ENCODE measurements around the gene PWWP2B. TPM values are rescaled to one million over a fixed set of nuclear protein-coding genes. Genes with fewer than 3 reads are reported as not detected.
A peak's percentile ranks its signal among the peaks of the same experiment; 100 is the strongest.

The PWWP2B gene
- total RNA-seq, 2 donors from 2014 or later = 11.8 to 12.7 TPM

DNA sequence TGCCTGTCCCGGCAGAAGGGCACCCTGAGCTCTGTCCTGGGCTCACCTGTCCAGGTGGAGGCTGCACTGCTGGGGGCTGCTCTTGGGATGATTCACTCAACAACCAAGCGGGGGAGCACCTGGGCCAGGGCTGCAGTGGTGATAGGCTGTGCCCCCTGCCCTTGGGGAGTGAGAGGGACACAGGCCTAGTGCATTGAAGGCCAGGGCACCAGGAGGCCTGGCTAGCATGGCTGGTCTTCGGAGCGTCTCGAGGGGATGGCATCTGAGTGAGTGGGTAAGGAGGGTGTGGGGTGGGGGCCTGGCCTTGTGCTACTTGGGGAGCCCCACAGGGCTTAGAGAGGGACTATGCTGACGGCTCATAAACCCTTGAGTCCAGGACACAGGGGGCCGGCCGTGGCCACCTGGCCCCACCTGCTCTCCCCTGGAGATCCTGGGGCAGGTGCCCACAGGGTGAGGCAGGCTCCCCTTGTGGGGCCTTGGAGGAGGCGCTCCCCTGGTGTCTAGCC lies 3.1 kb downstream of the PWWP2B start:
- DNase-seq (peak; percentile 15), ATAC-seq (no peak)
- intact Hi-C loops (cut with DNase I) = no loop called here

DNA sequence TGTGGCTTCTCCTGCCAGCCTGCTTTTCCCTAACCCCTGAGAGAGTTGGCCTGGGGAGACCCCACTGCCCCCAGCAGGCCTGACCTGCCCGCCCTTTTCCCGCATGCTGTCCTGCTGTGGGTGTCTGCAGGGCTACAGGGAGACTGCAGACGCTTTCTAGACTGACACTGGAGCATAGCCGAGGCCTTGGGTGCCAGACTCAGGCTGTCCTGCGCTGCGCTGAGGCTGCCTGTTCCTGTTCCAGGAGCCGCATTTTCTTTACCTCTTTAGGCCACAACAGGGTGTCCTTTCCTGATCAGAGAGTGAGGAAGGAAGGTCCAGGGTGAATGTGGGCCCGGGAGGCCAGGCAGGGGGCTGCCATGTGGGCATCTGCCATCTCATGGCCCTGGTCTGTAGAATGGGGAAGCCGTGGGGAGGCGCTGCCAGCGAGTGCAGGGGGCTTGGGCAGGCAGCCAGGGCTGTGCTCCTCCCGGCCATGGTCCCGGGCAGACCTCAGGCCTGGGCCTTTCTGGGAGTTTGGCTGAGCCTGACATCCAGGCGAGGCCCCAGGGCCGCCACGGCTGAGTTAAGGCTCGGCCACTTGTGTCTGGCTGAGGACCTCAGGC lies 3.6 kb downstream of the PWWP2B start:
- ATAC-seq = no peak
- intact Hi-C loops (cut with DNase I) = no loop called here
- DNase-seq = peak; percentile 23

DNA sequence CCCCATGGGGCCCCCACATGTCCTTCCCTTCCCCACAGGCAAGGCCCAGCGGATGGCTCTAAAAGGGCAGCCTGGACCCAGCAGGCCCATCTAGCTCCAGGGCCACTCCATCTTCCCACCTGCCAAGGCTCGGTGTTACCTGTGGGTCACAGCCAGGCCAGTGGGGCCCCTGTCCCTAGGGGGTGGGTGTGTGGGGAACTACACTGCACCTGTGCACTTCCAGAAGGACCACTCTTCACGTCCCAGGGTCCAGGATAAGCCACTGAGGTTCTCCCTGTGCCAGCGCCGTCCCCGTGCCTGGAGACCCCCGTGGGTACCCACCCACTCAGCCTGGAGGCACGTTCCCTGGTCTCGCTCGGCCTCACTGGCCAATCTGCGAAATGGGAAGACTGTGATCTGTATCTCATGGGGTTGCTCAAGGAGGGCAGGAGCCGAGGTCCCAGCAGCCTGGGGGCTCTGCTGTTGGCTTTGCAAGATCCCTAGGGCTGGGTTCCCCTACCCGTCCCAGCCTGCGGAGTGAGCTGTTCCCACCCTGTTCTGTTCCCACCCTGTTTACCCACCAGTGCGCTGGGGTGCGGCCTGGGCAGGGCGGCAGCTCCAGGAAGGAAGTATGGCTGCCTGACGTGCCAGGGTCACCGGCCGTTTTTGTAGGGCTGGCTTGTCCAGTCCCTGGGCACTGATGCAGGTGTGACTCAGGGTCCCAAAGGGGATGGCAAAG lies 4.6 kb downstream of the PWWP2B start:
- intact Hi-C loops (cut with DNase I) = no loop called here
- DNase-seq (peak; percentile 62), ATAC-seq (peak in 1 of 2 donors; percentile 10)

DNA sequence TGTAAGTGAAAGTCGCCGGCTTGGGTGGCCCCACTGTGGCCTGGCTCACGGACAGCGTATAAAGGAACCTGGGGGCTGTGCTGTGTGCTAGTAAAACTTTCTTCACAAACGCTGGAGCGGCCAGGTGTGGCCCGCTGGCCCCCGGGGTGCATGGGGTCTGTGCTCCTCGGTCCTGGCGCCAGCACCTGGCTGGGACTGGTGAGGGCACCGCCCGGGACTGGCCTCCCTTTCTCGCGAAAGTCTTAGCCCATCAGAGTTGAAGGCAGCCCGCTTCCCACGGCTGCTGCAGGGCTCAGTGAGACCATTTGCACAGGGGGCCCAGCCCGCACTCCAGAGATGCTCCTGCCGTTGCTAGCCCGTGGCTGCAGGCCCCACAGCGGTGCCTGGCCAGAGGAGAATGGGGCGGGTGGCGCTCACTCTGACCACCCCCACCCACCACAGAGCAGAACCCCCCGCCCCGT lies 5.8 kb downstream of the PWWP2B start:
- peak; percentile 17 for DNase-seq
- ATAC-seq = no peak
- intact Hi-C loops (cut with DNase I) = no loop called here

DNA sequence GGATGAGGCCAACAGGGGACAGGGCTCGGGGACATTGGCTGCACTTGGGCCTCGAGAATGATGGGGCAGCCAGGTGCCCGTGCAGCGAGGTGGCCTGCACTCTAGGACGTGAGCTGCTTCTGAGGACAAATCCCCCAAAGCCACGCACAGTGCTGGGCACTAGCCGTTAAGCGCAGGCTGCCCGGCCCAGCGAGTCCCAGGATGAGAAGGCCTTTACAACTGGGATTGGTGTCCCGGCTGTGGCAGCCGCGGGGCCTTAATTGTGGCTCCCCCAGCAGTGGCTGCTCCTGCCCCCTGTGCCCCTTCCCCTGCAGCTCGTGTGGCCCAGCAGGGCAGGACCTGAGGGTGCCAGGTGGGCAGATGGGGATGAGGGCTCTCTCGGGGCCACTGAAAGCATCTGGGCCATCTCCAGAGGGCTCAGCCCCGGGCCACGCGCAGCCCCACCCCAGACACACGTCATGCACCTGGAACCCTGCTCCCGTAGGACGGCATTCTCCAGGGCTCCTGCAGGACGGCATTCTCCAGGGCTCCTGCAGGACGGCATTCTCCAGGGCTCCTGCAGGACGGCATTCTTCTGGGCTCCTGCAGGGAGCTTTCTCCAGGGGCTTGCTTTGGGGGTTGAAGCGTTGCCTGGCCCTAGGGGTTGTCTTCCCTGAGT lies 6.6 kb downstream of the PWWP2B start:
- DNase-seq = peak; percentile 13
- intact Hi-C loops (cut with DNase I) = no loop called here
- ATAC-seq = no peak

DNA sequence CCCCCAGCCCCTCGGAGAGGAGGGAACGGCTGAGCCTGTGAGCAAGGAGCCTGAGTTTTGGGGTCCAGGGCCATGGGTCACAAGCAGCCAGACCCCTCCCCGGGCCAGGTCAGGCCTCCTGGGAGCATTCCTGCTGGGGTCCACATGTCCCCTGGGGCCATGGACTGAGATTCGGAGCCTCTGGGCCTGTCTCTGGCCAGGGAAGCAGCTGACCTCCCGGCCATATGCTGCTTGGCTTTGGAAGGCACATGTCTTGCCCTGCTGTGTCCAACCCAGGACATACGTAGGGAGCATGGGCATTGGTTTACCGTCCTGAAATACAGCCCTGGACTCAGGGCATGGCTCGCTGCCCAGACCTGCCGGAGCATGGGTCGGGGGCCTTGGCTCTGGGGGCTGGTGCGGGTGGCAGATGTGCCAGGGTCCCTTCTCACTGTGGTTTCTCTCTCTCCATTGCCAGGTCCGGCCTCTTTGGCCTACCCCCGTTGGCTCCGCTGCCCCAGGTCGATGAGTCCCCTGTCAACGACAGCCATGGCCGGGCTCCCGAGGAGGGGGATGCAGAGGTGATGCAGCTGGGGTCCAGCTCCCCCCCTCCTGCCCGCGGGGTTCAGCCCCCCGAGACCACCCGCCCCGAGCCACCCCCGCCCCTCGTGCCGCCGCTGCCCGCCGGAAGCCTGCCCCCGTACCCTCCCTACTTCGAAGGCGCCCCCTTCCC lies 7.3 kb downstream of the PWWP2B start:
- peak; percentile 17 for DNase-seq
- intact Hi-C loops (cut with DNase I) = no loop called here

DNA sequence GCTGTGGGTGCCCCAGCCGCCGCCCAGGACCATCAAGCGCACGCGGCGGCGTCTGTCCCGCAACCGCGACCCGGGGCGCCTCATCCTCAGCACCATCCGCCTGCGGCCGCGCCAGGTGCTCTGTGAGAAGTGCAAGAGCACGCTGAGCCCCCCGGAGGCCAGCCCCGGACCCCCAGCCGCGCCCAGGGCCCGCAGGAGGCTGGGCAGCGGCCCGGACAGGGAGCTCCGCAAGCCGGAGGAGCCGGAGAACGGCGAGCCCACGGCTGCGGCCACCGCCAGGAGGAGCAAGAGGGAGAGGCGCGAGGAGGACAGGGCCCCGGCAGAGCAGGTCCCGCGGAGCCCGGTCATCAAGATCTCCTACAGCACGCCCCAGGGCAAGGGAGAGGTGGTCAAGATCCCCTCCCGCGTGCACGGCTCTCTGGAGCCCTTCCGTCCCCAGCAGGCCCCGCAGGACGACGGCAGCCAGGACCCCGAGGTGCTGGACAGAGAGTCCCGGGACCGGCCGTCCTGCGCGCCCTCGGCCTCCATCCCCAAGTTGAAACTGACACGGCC lies 8.0 kb downstream of the PWWP2B start:
- ATAC-seq = no peak
- intact Hi-C loops (cut with DNase I) = no loop called here
- no peak for DNase-seq

More for the DNA sequence above, 7.3 kb downstream of the PWWP2B start:
- no peak for ATAC-seq

DNA sequence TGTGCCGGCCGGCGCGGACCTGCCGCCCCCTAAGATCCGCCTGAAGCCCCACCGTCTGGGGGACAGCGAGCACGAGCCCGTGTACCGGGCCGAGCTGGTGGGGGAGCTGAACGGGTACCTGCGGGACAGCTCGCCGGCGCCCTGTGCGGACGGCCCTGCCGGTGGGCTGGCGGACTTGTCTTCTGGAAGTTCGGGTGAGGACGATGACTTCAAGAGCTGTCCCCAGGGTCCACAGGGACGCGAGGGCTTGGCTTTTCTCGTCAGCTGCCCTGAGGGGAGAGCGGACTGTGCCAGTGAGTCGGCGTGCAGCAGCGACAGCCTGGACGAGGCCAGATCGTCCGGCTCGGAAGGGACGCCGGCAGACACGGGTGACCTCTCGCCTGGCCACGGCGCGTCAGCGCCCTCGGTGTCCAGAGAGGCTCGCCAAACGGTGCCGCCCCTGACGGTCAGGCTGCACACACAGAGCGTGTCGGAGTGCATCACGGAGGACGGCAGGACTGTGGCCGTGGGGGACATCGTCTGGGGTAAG lies 8.5 kb downstream of the PWWP2B start:
- intact Hi-C loops (cut with DNase I) = no loop called here
- DNase-seq (no peak), ATAC-seq (no peak)

DNA sequence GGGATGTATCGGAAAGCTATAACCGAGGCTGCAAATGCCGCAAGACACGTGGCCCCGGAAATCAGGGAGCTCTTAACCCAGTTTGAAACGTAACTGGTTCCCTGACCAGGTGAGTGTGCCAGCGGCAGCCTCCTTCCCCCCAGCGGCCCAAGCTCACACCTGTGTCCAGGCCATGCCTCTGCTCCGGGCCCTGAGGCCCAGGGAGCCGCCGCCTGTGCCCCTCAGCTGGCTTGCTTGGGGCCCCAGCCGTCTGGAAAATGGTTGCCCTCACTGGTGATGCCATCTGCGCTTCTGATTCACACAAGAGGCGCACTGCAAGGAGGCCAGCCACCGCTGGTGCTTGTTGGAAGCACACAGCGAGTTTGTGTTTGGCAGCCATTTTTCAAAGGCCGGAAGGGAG lies 9.2 kb downstream of the PWWP2B start:
- DNase-seq (no peak), ATAC-seq (no peak)
- intact Hi-C loops (cut with DNase I) = no loop called here

DNA sequence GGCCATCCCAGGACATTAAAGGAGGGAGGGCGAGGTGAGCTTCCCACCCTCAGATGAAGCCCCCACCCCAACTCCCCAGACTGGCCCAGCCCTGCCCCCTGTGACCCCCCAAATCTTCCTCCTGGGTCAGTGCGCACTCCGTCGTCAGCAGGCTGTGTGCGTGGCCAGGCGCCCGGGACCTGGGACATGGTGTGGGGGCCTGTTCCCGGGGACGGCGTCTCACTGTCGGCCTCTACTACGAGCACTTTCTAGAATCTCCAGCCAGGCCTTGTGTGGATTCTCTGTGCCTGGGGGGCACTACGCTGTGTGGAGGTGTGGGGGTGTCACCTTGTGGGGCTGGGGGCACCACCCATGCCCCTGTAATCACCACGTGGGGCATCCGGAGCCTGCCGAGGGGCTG lies 9.8 kb downstream of the PWWP2B start:
- ATAC-seq = no peak
- intact Hi-C loops (cut with DNase I) = no loop called here
- DNase-seq = no peak

DNA sequence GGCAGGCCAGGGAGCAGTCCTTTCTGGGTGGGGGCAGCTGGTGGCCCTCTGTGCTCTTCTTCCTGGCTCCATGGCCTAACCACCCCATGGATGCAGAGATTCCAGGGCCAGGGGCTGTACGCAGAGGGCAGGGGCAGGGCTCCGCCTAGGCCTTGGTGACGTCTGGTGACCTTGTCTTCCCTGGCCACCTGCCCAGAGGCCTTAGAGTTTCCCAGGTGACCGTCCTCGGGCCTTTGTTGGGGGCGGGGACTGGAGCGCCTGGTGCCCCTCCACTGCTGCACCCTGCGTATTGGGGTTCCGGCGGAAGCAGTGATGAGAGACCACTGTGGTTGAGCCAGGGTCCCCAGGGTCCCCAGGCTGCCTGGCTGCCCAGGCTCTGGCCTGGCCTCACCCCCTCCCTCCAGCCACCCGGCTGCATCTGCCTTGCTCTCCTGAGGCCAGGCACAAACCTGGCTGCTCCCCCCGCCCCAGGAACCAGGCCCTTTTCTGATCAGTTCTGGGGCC lies 10.3 kb downstream of the PWWP2B start:
- peak; percentile 29 for DNase-seq
- intact Hi-C loops (cut with DNase I) = no loop called here
- peak in 1 of 2 donors; percentile 5 for ATAC-seq

DNA sequence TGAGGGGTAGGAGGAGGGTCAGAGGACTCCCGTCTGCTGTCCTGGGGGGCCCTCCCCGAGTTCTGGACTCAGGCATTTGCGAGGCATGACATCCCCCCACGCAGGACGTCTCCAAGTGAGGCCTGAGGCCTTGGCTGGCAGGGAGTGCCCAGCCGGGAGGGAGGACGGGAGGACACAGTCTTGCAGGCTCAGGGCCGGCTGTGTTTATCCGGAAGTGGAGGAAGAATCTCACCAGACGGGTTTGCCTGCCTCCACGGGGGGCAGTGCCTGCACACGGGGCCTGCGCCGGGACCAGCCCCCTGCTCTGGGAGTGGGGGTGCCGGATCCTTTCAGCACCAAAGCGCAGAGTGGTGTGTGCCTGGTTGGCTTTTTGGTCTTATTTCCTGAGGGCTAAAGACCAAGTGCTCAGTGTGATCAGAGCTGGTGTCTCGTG lies 10.9 kb downstream of the PWWP2B start:
- intact Hi-C loops (cut with DNase I) = no loop called here
- DNase-seq (peak; percentile 44), ATAC-seq (peak; percentile 48 to 76)

DNA sequence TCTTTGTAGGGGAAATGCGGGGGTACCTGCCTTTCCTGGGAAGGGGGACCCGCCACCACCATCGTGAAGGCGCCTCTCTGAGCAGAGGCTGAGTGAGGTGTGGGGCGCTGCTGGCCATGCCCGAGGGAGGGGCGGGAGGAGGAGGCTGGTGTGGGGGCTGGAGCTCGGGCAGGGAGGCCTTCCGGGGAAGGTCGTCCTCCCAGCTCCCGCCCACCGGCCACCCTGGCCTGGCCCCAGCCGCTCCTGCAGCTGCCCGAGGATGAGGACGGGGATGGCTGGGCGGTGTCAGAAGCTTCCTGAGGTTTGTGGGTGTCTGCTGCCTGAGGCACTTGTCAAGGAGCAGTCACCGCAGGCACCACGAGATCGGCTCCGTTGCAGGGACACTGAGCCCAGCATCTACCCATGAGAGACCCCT lies 11.4 kb downstream of the PWWP2B start:
- DNase-seq = peak; percentile 25
- intact Hi-C loops (cut with DNase I) = no loop called here
- peak; percentile 23 to 38 for ATAC-seq

DNA sequence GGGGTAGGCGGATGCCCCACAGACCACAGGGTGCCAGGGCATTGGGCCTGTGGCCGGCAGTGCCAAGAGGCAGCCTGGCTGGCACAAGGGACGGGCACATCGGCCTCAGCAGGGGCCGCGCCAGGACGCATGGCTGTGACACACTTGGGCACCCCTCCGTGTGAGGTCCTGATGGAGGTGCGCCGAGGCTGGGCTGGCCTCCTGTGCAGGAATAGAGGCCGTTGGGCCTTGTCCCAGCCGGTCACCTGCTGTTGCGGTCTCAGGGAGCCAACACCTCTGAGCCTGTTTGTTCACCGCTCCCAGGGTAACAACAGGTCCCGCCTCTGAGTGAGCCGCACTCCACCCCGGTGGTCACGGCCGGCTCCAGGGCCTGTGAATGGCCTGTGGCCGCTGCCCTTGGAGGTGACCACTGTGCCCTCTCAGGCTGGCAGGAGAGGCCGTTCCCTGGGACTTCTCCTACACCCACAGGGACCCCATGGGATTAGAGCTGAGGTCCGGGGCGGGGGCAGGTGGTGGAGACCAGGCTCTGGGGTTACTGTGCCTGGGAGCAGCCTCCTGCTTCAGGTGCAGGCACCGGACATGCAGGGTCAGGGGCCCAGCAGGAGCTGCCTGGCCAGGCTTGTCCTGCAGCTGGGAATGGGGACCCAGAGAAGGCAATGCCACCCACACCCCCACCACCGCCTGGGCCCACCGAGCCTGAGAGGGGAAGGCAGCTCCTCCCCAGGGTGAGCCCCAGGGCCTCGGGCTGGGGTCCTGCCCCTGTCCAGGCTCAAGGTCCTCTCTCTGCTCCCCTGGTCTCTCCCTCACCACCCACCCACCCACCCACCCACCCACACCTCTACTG lies 12.0 kb downstream of the PWWP2B start:
- intact Hi-C loops (cut with DNase I) = no loop called here
- no peak for ATAC-seq

DNA sequence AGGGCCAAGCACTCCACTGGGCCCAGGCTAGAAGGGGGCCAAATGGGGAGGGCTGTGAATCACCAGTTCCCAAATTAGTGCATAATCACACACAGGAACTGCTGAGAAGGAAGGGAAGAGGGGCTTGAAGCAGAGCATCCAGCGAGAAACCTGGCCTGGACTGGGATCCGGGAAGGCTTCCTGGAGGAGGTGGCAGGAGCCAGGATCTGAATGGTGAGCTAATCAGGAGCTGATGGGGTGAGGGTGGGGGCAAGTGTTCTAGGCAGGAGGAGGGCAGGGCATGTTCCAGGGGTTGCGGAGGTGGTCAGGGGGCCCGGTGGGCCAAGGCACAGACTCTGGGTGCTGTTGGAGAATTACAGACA lies 12.6 kb downstream of the PWWP2B start:
- intact Hi-C loops (cut with DNase I) = no loop called here
- no peak for DNase-seq
- ATAC-seq = no peak

More for the DNA sequence above, 12.0 kb downstream of the PWWP2B start:
- DNase-seq = no peak

DNA sequence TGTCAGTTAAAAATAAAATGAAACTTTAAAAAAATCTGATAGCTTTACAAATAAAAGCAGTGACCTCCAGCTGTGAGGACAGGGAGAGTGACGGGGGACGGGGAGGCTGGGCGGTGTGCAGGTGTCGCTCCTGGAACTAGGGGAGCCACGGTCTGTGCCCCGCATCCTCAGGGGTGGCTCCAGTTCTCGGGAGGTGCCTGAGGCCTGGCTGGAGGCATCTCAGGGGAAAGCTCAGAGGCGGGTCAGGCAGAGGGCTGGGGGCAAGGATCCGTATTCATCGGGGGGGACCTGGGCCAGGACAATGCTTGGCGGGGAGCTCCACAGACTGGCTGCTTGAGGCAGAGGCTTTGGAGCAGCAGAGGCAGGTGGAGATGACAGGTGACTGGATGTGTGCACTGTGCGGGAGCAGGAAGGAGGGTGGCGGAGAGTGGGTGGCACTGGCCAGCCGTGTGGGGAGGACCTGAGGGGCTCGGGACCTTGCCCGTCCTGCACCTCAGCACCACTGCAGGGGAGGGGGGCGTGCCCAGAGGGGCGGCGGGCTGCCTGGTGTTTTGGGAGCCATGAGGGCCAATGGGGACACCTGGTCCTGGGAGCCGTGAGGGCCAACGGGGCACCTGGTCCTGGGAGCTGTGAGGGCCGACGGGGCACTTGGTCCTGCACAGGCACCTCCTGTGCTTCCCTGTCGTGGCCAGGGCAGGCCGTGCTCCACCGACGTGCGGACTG lies 13.2 kb downstream of the PWWP2B start:
- DNase-seq (no peak), ATAC-seq (no peak)
- intact Hi-C loops (cut with DNase I) = no loop called here

DNA sequence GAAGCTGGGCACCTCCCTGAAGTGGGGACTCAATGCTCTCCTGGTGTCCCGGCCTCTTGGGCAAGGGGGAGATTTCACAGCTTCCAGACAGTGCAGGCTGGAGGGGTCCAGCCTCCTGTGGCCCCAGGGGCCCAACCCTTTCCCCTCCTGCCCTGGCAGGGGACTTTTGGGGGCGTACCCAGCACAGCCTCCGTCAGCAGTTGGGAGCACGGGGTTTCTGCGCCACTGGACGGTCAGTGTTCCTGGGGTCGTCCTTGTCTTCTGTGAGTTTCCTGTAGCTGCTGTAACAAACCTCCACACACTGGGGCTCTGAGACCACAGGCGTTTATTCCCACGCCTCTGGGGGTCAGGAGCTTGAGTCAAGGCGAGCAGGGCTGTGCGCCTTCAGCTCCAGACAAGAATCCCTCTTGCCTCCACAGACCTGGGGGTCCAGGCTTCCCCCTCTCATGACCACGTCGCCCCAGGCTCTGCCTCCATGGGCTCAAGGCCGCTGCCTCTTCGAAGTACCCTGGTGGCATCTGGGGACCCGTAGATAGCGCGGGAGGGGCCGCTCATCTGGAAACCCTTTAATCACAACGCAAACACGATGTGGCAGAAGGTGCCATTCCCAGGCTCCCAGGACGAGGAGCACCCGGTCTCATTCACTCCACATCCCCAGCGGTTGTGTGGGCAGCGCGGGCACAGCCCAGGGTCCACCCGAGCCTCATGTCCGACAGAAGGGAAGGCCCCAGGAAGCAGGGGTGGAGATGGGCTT lies 14.0 kb downstream of the PWWP2B start:
- DNase-seq (no peak), ATAC-seq (no peak)
- intact Hi-C loops (cut with DNase I) = no loop called here

Measured in left cardiac atrium (tissue), 4 donors.